Measurements from ENCODE around the gene FOXP1. TPM values are rescaled to one million over a fixed set of nuclear protein-coding genes. Genes with fewer than 3 reads are reported as not detected.

Gene FOXP1
- total and polyA plus RNA-seq, 5 experiments from 2014 or later = 280 to 443 (median 382) TPM

GRCh38 chr3:71399478-71399877 lies 184.1 kb downstream of the FOXP1 start:
- Mint-ChIP-seq H3K27ac (peak overlapping the region; percentile 91 to 99 (median 97)), H3K36me3 (peaks cover 0 to 10% (median 7%) of the 10 kb centered on the region in 3 donors), H3K27me3 (no peaks in the 10 kb centered on the region), H3K9me3 (no peaks in the 10 kb centered on the region), H3K4me1 (peaks cover 46 to 88% (median 84%) of the 10 kb centered on the region in 4 donors), H3K4me3 (peak overlapping the region in 9 of 10 donors; percentile 11 to 78 (median 66))
- POLR2A ChIA-PET = interaction anchor here (2.3 to 2.8 kb wide), 2 partner anchors 12 to 17 kb away, joined by 14 to 16 read pairs; no protein-coding TSS in a partner anchor
- ATAC-seq = peak in 1 of 2 donors; percentile 16
- DNase-seq = no peak

DNA sequence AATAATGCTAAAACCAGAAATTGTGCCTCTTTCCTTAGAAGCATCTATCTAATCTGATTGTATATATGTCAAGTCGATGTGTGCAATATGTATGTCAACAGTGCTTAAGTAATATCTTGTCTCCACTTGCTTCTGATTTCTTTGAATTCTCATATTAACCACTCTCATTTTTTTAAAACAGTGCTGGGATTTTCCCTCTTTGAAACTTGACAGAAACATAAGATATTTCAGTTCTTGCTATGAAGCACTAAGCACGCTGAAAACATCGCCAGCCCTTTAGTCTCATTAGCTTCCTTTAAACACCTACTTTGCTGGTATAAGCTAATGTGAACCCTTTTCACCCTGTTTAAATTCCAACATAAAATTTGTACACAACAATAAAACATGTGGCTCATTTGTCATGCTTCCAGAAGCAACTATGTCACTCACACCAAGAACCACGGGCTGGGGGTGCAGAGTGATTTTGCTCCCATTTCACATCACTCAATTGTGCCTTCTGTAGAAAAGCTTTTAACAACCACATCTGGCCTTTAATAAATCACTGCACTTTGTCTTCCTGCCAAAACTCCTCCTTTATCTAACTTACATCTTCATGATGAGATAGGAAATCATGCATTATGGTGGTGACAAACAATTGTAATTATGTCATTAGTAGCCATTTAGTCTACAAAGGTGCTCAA lies 185.2 kb downstream of the FOXP1 start:
- peaks cover 46 to 90% (median 85%) of the 10 kb centered on the region in 4 donors for H3K4me1 Mint-ChIP-seq
- peak overlapping the region; percentile 91 to 99 (median 97) for H3K27ac Mint-ChIP-seq
- H3K4me3 Mint-ChIP-seq = peak overlapping the region; percentile 45 to 87 (median 77)
- H3K36me3 Mint-ChIP-seq = peaks cover 0 to 15% (median 12%) of the 10 kb centered on the region in 3 donors
- DNase-seq (peak in 6 of 10 donors; percentile 21 to 64 (median 40)), ATAC-seq (peak; percentile 72 to 82)
- H3K27me3 Mint-ChIP-seq = no peaks in the 10 kb centered on the region
- H3K9me3 Mint-ChIP-seq = no peaks in the 10 kb centered on the region
- POLR2A ChIA-PET = interaction anchor here (0.6 to 2.8 kb wide), 13 partner anchors 9 to 113 kb away, joined by 3 to 16 read pairs (median 4); no protein-coding TSS in a partner anchor

DNA sequence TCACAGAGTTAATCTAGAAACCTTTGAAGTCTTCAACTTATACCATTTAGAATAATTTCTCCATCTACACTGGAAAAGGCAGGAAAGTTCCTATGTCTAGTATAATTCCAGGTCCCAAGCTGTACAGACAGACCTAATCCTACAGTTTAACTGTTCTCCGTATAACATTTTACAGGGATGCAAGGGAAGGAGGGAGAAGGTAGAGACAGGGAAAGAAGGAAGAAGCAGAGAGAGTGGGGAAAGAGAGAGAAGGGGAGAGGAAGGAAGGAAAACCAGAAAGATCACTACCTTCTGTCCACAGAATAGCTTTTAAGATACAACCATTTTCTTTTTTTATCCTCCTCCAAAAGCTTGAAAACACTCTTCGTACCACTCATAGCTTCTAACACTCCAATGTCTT lies 185.8 kb downstream of the FOXP1 start:
- H3K4me1 Mint-ChIP-seq = peaks cover 40 to 88% (median 79%) of the 10 kb centered on the region in 4 donors
- H3K36me3 Mint-ChIP-seq = peaks cover 0 to 11% (median 9%) of the 10 kb centered on the region in 3 donors
- peak in 1 of 2 donors; percentile 16 for ATAC-seq

DNA sequence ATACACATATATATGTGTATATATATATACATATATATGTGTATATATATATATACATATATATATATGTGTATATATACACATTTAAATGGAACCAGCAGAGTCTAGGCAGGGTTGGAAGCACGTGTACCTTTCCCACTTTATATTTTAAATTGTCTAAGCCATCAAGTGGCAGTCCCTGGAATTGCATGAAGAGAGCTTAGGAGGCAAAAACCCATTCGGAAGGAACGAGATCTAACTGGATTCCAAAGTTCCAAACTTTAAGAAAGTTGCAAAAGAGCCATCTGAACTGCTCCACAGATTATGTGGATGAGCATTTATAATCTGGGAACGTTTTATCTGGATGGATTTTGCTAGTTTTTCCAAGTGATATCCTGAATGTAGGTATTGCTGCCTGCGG lies 186.5 kb downstream of the FOXP1 start:
- no peak for DNase-seq
- POLR2A ChIA-PET = interaction anchor here (0.6 to 2.8 kb wide), 7 partner anchors 13 to 330 kb away, joined by 3 to 16 read pairs (median 7); no protein-coding TSS in a partner anchor
- Mint-ChIP-seq H3K27ac (peak overlapping the region; percentile 91 to 99 (median 97)), H3K36me3 (peaks cover 0 to 11% (median 9%) of the 10 kb centered on the region in 3 donors), H3K27me3 (no peaks in the 10 kb centered on the region), H3K4me1 (peaks cover 42 to 88% (median 77%) of the 10 kb centered on the region in 4 donors), H3K4me3 (peak overlapping the region in 7 of 10 donors; percentile 54 to 87 (median 77)), H3K9me3 (no peaks in the 10 kb centered on the region)
- no peak for ATAC-seq

More for the DNA sequence above, 185.8 kb downstream of the FOXP1 start:
- Mint-ChIP-seq H3K4me3 (peak overlapping the region; percentile 45 to 87 (median 77)), H3K9me3 (no peaks in the 10 kb centered on the region), H3K27me3 (no peaks in the 10 kb centered on the region), H3K27ac (peak overlapping the region; percentile 91 to 99 (median 97))
- DNase-seq = no peak
- POLR2A ChIA-PET = interaction anchor here (0.6 to 2.8 kb wide), 13 partner anchors 9 to 330 kb away, joined by 3 to 16 read pairs (median 4); no protein-coding TSS in a partner anchor

DNA sequence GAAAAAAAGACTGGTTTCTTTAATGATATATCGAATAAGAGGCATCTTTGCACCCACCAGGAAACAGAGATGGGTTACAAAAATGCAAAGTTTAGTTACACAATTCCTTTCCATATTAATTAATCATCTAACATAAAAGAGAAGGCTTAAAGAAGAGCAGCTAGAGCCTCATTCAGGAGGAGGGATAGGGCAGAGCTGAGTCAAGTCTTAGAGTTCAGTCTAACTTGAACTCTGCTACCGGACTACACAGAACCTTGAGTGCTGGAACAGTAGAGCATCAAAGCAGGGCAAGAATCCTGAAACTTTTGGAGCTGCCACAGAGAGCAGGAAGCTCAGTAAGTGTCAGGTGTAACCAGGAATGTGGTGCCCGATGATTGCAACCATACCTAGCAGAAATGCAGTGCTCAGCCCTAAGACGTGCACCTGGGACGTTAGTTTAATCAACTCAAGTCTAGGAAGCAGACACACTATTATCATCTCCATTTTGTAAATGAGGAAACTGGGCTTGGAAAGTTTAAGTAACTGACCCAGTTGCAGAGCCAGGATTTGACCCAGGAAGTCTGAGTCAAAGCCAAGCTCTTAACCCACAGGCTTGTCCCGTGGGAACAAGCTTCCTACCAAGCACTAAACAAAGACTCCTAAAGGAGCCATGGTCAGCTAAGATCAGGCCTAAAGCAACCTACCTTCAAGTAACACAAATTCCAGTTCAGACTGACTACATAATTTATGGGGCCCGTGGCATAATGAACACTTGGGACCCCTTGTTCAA lies 187.4 kb downstream of the FOXP1 start:
- Mint-ChIP-seq H3K27ac (peak overlapping the region; percentile 71 to 93 (median 86)), H3K27me3 (no peaks in the 10 kb centered on the region), H3K9me3 (no peaks in the 10 kb centered on the region), H3K4me3 (peak overlapping the region in 5 of 10 donors; percentile 8 to 41 (median 26)), H3K36me3 (peaks cover 0 to 14% (median 9%) of the 10 kb centered on the region in 3 donors), H3K4me1 (peaks cover 43 to 88% (median 77%) of the 10 kb centered on the region in 4 donors)
- POLR2A ChIA-PET = no interaction called here
- ATAC-seq (no peak), DNase-seq (no peak)

GRCh38 chr3:71395470-71395869 lies 188.1 kb downstream of the FOXP1 start:
- peaks cover 39 to 88% (median 77%) of the 10 kb centered on the region in 4 donors for H3K4me1 Mint-ChIP-seq
- ATAC-seq (no peak), DNase-seq (no peak)
- peaks cover 0 to 12% (median 9%) of the 10 kb centered on the region in 3 donors for H3K36me3 Mint-ChIP-seq
- peak overlapping the region in 6 of 10 donors; percentile 1 to 39 (median 26) for H3K4me3 Mint-ChIP-seq
- POLR2A ChIA-PET = interaction anchor here (0.6 to 1.3 kb wide), 4 partner anchors 11 to 46 kb away, joined by 3 to 7 read pairs (median 4); no protein-coding TSS in a partner anchor
- H3K9me3 Mint-ChIP-seq = no peaks in the 10 kb centered on the region
- peak overlapping the region; percentile 71 to 93 (median 86) for H3K27ac Mint-ChIP-seq
- H3K27me3 Mint-ChIP-seq = no peaks in the 10 kb centered on the region

- Mint-ChIP-seq H3K27me3 (no peaks in the 10 kb centered on the region), H3K4me1 (peaks cover 38 to 83% (median 70%) of the 10 kb centered on the region in 4 donors), H3K9me3 (no peaks in the 10 kb centered on the region), H3K36me3 (peaks cover 0 to 12% (median 9%) of the 10 kb centered on the region in 3 donors), H3K4me3 (no peak overlapping the region), H3K27ac (peak overlapping the region in 9 of 10 donors; percentile 19 to 91 (median 79))
- no peak for ATAC-seq
- DNase-seq = no peak
- POLR2A ChIA-PET = no interaction called here
Observed at GRCh38 chr3:71393745-71394144, 189.8 kb downstream of the FOXP1 start.

DNA sequence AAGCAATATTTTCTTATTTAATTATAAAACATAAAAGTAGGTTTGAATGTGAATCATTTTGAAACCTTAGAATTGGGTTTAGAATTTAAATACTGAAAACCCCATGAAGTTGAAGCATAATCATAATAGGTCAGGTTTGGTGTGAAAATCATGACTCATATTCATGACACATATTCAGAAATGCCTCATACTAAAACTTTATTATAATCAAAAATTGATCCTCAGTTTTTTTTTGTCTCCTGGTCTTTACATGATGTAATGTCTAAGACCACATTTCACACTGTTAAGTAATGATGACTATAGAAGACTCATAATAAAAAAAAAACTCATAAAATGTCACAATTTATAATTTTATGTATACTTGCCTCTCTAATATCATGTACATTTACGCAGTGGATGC lies 190.4 kb downstream of the FOXP1 start:
- H3K4me3 Mint-ChIP-seq = peak overlapping the region in 2 of 10 donors; percentile 4 to 10
- DNase-seq (no peak), ATAC-seq (no peak)
- H3K36me3 Mint-ChIP-seq = peaks cover 0 to 12% (median 9%) of the 10 kb centered on the region in 3 donors
- peak overlapping the region in 6 of 10 donors; percentile 78 to 91 (median 80) for H3K27ac Mint-ChIP-seq
- H3K9me3 Mint-ChIP-seq = no peaks in the 10 kb centered on the region
- H3K27me3 Mint-ChIP-seq = no peaks in the 10 kb centered on the region
- POLR2A ChIA-PET = no interaction called here
- H3K4me1 Mint-ChIP-seq = peaks cover 37 to 83% (median 70%) of the 10 kb centered on the region in 4 donors

- peak overlapping the region in 8 of 10 donors; percentile 23 to 86 (median 66) for H3K4me3 Mint-ChIP-seq
- no peaks in the 10 kb centered on the region for H3K27me3 Mint-ChIP-seq
- peaks cover 32 to 83% (median 69%) of the 10 kb centered on the region in 4 donors for H3K4me1 Mint-ChIP-seq
- H3K9me3 Mint-ChIP-seq = no peaks in the 10 kb centered on the region
- ATAC-seq = peak; percentile 9 to 51
- peak overlapping the region; percentile 83 to 98 (median 96) for H3K27ac Mint-ChIP-seq
- peaks cover 0 to 12% (median 9%) of the 10 kb centered on the region in 3 donors for H3K36me3 Mint-ChIP-seq
- DNase-seq = no peak
- POLR2A ChIA-PET = interaction anchor here (3.1 kb wide), 1 partner anchor 51 kb away, joined by 16 read pairs; no protein-coding TSS in a partner anchor
Observed at GRCh38 chr3:71392251-71392650, 191.3 kb downstream of the FOXP1 start.

GRCh38 chr3:71391361-71391760 lies 192.2 kb downstream of the FOXP1 start:
- peaks cover 0 to 15% (median 9%) of the 10 kb centered on the region in 3 donors for H3K36me3 Mint-ChIP-seq
- peaks cover 34 to 84% (median 71%) of the 10 kb centered on the region in 4 donors for H3K4me1 Mint-ChIP-seq
- peak overlapping the region; percentile 63 to 86 (median 78) for H3K4me3 Mint-ChIP-seq
- peak overlapping the region; percentile 83 to 98 (median 96) for H3K27ac Mint-ChIP-seq
- ATAC-seq = no peak
- POLR2A ChIA-PET = interaction anchor here (1.0 to 3.1 kb wide), 4 partner anchors 41 to 100 kb away, joined by 3 to 16 read pairs (median 6); no protein-coding TSS in a partner anchor
- no peak for DNase-seq
- H3K9me3 Mint-ChIP-seq = peaks cover 0 to 2% (median 0%) of the 10 kb centered on the region in 9 donors
- no peaks in the 10 kb centered on the region for H3K27me3 Mint-ChIP-seq

GRCh38 chr3:71389911-71390573 lies 193.5 kb downstream of the FOXP1 start:
- peaks cover 31 to 84% (median 71%) of the 10 kb centered on the region in 4 donors for H3K4me1 Mint-ChIP-seq
- H3K27ac Mint-ChIP-seq = peak overlapping the region; percentile 83 to 98 (median 96)
- peaks cover 0 to 2% (median 0%) of the 10 kb centered on the region in 9 donors for H3K9me3 Mint-ChIP-seq
- H3K36me3 Mint-ChIP-seq = peaks cover 0 to 12% (median 4%) of the 10 kb centered on the region in 3 donors
- H3K4me3 Mint-ChIP-seq = peak overlapping the region; percentile 53 to 86 (median 82)
- DNase-seq (peak in 9 of 10 donors; percentile 22 to 69 (median 44)), ATAC-seq (peak; percentile 61)
- POLR2A ChIA-PET = interaction anchor here (0.6 to 3.1 kb wide), 18 partner anchors 15 to 193 kb away, joined by 3 to 16 read pairs (median 4); partner anchors contain the start of gene FOXP1
- no peaks in the 10 kb centered on the region for H3K27me3 Mint-ChIP-seq
